Jurkat, Clone E6-1 (cell line): Measurements from ENCODE around the gene UGT1A8.
"Not testable (repeated sequence)": the region's sequence is repeated elsewhere in the genome, so short reads cannot be mapped to it uniquely, and the experiment has no call there.

Experiments used
- DNase-seq: peaks from one replicate; pipeline ENCODE4 v3.0.0-alpha.2; 2011; ENCODE audit warnings: low read depth, low spot score
- H3K4me3 ChIP-seq: 2 replicates; pipeline ENCODE4 v1.5.1; 2011; ENCODE audit warnings: mild to moderate bottlenecking, low read length, control low read depth, moderate library complexity

Gene UGT1A8

DNA sequence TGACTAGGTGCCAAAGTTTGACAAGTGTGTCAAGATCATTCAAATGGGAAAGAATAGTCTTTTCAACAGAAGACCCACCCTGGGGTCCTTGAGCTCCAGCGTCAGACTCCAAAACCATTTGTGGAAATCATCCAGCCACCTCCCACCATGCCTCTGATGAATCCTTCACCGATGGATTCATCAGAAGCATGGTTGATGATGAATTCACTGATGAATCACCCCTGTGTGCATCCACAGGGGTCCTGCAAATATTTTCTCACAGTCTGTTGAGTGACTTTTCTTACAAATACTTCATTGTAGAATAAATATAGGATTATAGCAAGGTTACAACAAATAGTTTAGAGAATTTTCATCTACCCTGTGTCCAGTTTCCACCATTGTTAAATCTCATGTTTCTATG, 58.6 kb downstream of the UGT1A8 start:
- H3K4me3 ChIP-seq, result no peak overlapping the region
- DNase-seq, result no peak

DNA sequence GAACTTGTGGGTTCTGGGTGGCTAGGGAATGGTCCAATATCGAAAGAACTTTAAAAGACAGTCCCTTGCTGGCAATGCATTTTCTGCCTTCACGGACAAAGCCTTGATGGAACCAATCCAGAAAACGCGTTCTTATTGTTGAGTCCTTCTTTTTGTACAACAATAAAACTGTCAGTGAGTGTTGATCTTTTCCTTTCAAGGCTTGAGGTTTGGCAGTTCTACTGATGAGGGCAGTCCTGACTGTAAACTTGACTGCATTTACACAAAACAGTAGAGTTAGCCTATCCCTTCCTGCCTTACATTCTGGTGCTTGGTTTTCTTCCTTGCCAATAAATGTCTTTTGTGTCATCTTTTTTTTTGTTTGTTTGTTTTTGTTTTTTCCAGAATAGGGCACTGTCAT, 61.8 kb downstream of the UGT1A8 start:
- no peak for DNase-seq

DNA sequence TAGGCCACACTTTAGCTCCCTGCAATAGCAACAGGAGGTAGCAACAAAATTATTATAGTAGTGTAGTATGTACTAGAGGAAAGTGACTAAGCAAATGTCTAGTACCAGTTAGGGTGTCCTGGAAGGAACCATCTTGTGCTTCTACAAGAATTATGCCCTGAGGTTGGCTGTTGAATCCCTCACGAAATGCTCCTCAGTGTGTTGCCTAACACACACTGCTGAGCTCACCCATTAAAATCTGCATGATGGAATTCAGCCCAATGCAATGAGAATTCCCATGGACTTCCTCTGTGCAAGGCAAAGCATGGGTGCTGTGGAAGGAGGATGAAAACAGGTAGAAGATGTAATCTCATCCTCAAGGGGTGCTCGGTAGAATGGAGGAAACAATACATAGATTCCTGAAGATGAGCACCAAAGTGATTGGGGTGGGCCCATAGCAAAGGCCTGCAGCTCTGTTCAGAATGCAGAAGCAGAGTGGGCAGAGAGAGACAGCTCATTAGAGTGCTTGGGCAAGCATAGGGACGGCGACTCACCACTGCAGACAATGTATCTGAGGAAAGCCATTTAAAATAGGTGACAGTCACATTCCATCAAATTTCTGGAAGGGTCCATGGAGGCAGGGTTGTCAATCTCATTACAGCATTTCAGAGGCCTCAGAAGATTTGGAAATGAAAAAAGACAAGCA, 63.1 kb downstream of the UGT1A8 start:
- H3K4me3 ChIP-seq, result no peak overlapping the region
- no peak for DNase-seq

More for the DNA sequence above, 61.8 kb downstream of the UGT1A8 start:
- no peak overlapping the region for H3K4me3 ChIP-seq

DNA sequence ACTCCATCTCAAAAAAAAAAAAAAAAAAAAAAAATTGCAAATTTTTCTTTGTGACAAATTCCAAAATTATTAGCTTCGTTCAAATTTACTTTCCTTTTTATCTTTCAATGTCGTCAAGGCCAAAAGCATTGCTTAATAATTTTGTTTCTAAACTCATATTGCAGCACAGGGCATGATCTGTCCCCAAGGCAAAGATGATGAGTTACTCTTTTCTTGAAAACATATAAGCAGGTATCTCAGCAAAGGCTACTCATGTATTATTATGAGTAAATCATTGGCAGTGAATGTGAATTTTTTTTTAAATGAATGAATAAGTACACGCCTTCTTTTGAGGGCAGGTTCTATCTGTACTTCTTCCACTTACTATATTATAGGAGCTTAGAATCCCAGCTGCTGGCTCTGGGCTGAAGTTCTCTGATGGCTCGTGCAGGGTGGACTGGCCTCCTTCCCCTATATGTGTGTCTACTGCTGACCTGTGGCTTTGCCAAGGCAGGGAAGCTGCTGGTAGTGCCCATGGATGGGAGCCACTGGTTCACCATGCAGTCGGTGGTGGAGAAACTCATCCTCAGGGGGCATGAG, 64.2 kb downstream of the UGT1A8 start, which contains the start of gene UGT1A7:
Gene UGT1A7 (plus strand): TSS at position 381 of the 579 bp plus-strand sequence. CDS start 37 bp downstream, at position 418.
- no peak for DNase-seq
- H3K4me3 ChIP-seq, result no peak within 1 kb of the TSS

DNA sequence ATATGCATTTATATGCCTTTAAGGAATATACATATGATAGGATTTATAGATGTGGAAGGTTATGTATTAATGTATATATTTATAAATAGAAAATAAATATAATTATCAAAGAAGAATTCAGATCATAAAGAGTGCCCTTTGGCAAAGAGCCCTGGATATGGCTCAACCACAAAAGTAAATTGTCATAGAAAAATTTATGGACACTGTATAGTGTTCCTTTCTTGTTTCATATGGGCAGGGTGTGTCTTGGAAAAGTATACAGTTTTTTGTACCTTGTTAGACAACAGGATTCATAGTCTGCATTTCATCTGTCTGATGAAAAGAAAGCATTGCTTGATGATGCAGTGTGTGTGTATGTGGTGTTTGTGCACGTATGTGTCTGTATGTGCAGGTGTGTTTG, 67.2 kb downstream of the UGT1A8 start:
- no peak for DNase-seq
- no peak overlapping the region for H3K4me3 ChIP-seq

DNA sequence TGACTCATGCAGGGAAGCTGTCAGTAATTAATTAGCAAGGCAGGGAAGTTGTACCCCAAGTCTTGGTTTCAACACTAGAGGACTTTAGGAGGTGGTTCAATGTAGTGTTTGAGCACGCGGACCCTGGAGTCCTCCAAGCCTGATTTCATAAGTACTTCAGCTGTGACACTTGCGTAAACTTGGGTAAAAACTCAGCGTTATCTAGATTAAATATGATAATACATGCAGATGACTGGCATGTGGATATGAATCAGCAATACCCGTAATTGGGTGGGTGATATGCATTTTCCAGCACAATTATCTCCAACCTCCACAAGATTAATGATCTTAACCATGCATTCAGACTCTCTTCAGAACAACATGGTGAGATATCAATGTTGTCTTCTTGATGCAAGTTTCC, 69.5 kb downstream of the UGT1A8 start:
- no peak for DNase-seq
- H3K4me3 ChIP-seq, result no peak overlapping the region

DNA sequence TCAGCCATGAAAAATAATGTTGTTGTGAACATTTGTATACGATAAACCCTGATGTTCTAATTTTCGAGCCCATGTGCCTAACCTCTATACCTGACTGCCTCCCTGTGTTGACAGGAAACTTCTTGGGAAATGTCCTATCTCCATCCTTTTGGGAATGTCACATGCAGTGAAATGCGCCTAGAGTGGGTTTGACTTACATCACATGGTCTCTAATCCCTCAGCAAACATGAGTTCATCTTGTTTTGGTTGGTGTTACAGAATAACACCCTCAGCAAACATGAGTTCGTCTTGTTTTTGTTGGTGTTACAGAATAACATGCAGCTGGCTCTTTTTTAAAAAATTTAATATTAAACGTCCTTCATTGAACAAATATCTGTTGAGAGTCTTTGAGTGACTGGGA, 70.9 kb downstream of the UGT1A8 start:
- no peak overlapping the region for H3K4me3 ChIP-seq
- DNase-seq, result no peak

DNA sequence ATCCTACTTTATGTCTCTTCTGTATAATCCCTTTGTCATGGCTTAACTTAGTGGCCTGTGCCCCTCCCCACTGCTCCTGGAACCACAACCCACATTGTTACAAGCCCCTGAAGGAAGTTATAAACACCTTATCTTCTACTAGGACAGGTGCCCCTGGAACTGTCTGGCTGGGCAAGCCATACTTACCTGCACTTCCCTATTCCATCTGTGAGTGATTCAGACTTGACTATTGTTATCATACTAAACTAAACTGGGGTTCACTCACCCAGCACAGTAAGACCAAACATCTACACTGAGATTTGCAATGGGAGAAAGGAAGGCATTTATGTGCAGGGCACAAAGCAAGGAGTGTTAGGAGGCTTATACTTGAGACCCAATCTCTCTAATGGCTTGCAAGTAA, 71.6 kb downstream of the UGT1A8 start:
- no peak overlapping the region for H3K4me3 ChIP-seq
- no peak for DNase-seq

DNA sequence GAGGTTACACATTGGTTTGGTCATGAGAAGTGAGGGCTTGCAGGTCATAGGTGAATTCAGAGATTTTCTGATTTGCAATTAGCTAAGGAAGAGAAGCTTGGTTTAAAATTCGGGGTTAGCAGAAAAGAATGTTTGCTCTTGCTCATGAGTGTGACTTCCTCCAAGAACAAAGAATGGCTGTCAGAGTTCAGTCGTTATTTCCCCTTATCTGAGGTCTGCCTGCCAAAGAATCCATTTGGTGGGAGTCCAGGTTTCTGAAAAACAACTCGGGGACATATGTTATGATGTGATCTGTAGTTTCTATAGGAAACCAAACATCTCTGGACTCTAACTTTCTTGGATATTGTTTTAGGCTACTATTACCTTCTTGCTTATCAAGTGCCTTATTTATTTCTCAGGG, 72.1 kb downstream of the UGT1A8 start:
- no peak for DNase-seq

DNA sequence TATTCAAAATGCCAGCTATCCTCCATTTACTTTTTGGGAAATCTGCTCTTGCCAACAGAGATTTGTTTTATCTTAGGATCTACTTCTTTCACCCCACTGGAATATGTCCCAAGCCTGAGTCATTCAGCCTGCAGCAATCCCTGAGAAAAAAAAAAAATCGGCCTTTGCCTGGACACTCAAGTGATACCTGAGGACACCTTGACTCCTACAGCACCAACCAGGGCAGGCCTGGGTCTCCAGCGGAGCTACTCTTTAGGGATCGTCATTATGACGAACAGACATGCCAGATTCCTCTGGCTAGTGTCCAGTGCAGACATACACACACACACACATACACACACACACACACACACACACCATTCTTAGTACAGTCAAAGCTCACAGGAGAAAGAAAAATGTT, 73.0 kb downstream of the UGT1A8 start:
- no peak for DNase-seq

More for the DNA sequence above, 72.1 kb downstream of the UGT1A8 start:
- no peak overlapping the region for H3K4me3 ChIP-seq

DNA sequence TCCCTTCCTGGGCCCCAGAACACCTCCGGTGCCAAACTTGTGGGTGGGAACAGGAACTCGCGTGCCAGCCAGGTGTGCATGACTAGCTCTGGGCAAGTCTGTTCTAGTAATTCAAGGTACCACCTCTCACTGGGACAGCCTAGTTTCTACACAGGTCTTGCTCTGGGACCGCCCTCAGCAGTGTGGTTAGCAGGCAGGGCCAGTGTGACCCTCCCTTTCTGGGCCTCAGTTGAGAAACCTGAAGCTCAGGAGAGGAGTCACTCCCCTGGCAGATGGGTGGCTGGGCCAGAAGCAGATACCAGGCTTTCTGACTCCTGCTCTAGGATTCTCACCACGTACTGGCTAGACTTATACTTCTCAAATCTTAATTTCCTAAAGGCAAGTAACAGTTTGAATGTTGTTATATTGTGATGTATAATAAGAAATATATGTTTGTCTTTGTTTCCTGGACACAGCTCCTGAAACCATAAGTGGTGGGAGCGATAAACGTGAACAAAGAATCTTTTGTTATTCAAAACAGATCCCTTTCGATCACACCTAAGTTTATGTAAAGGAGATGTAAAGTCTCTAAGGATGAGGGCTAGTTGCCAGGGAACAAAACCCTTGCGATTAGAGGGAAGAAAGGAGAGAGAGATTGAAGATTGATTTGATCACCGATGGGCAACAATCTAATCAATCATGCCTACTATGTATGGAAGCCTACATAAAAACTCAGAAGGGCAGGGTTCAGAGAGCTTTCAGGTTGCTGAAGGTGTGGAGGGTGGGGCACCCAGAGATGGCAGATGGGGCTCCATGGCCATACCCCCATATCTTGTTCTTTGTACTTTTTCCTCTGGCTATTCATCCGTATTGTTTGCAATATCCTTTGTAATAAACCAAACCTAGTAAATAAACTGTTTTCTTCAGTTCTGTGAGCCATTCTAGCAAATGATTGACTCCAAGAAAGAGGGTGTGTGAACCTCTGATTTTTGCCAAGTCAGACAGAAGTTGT, 74.3 kb downstream of the UGT1A8 start:
- H3K4me3 ChIP-seq, result no peak overlapping the region
- DNase-seq, result no peak

More for the DNA sequence above, 73.0 kb downstream of the UGT1A8 start:
- H3K4me3 ChIP-seq, result no peak overlapping the region

DNA sequence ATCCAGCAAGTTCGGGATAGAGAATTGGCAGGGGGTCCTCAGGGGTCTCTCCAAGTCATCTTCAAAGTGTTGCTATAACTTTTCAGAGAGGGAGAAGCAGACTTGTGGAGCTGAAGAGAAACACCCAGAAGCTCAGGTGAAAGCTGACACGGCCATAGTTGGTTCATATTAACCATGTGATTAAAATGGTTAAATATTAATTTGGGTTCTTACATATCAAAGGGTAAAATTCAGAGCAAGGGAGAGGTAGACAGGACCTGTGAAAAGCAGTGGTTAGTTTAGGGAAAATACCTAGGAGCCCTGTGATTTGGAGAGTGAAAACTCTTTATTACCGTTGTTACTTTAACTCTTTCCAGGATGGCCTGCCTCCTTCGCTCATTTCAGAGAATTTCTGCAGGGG, 75.2 kb downstream of the UGT1A8 start, which contains the start of gene UGT1A6:
Gene UGT1A6 (plus strand): TSS at position 243 of the 400 bp plus-strand sequence. CDS start 115 bp downstream, at position 358.
- DNase-seq, result no peak
- H3K4me3 ChIP-seq, result no peak within 1 kb of the TSS

DNA sequence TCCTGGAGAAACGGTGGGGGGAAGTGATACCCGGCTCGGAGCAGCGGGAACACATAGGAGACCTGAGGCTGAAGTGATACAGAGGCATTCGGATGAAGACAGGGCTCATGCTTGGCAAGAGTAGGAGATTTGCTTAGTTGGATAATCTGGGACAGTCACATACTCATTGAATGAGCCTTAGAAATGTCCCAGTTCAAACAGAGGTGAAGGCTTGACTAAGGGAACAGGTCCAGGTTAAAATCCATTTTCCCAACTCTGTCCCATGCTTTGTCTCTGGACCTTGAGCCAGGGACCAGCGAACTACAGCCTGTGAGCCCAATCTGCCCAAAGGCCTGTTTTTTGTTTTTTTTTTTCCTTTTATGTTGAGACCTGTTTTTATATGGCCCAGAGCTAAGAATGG, 76.5 kb downstream of the UGT1A8 start:
- no peak overlapping the region for H3K4me3 ChIP-seq
- no peak for DNase-seq

DNA sequence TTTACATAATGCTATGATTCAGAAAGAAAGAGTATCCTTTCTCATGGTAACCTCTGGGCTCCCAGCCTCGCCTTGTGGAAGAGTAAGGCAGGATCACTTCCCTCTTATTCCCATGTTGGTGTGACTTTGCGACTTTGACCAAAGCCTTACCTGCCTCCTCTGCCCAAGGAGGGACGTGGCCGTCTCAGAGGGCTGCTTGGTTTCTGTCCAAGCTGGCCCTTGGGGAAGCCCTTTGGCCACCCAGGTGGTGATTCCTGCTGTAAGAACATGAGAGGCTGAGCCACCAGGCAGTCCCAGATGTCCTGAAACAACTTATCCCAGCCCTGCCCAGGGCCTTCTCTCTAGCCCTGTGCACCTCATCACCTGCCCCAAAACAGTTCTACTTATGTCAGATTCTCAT, 81.3 kb downstream of the UGT1A8 start:
- DNase-seq, result no peak
- H3K4me3 ChIP-seq, result no peak overlapping the region

DNA sequence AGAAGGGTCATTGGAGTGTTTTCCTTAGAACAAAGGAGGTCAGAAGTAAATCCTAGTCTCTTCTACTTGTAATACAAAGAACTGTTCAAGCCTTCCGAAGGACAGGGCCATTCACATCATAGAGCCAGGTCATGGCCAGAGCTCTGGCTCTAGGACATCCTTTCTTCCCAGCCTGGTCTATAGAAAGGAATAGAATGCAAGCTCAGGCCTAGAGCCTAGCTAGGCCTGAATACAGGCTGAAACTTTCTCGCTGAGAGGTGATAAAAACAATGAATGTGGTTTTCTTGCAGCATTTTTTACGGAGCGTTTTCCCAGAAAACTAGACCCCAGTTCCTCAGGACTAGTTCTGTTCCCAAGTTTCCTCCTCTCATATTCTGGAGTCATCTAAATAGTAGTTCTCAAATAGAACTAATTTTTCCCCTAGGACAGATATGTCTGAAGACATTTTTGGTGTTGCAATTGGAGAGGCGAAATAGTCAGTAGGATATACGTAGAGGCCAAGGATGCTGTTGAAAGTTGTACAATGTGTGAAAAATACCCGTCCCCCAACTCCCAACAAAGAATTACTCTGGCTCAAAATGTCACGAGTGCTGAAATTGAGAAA, 82.1 kb downstream of the UGT1A8 start:
- no peak for DNase-seq
- no peak overlapping the region for H3K4me3 ChIP-seq

DNA sequence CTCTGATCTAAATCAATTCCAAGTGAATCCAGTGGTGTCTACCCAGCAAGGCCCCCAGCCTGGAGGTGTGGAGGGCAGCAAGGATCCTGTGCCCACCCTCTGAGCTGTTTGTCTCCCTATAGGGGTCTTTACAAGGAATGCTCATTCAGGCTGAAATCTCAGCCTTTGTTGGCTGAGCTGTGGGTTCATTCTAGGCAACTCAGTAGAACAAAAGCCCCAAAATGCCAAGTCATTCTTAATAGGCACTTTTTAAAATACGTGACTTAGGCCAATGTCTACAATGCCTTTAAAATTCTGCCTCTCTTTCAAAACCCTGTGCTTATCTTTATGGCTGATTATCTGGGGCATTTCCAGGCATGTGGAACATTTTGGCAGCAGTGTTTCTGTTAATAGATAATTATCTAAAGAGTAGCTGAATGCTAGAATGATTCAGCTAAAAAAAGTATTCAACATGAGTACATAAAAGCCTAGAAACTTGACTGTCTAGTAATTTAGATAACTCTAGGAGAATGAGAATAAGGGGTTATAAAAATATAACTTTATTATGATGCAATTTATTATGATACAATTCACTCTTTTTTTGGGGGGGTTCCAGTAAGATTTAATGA, 82.7 kb downstream of the UGT1A8 start:
- DNase-seq, result no peak
- H3K4me3 ChIP-seq, result no peak overlapping the region

DNA sequence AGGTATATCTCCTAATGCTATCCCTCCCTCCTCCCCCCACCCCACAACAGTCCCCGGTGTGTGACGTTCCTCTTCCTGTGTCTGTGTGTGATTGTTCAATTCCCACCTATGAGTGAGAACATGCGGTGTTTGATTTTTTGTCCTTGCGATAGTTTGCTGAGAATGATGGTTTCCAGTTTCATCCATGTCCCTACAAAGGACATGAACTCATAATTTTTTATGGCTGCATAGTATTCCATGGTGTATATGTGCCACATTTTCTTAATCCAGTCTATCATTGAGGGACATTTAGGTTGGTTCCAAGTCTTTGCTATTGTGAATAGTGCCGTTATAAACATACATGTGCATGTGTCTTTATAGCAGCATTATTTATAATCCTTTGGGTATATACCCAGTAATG, 83.4 kb downstream of the UGT1A8 start:
- H3K4me3 ChIP-seq, DNase-seq: not testable (repeated sequence)

DNA sequence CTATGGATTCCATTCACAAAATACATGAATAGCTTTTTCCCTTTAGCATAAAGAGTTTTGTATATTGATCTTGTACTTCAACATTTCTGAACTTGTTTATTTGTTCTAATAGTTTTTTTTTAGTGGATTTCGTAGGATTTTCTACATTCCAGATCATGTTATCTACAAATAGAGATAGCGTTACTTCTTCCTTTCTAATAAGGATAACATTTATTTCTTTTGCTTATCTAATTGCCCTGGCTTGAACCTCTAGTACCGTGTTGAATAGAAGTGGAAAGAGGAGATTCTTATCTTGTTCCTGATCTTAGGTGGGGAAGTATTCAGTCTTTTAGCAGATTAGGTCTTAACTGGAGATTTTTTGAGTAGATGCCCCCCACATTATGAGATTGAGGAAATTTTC, 84.8 kb downstream of the UGT1A8 start:
- no peak for DNase-seq
- H3K4me3 ChIP-seq, result no peak overlapping the region

DNA sequence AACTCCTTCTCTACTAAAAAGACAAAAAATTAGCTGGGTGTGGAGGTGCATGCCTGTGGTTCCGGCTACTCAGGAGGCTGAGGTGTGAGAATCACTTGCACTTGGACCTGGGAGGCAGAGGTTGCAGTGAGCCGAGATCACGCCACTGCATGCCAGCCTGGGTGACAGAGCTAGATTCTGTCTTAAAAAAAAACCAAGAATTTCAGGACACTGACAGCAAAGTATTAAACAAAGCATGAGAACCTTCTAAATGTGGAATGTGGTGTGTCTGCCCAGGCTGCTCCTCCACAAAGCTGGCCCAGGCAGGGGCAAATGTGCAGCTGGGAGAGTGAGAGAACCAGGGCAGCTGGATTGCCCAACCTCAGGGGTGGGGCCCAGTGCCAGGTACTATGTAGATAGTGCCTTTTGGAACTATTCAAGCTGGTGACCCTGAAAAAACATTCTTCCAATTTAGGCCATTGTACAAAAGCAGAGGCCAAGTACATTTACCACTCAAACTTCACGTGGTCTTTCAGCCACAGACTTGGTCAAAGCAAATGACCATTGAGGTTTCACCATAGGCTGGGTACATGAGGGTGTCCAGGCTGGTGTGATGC, 88.6 kb downstream of the UGT1A8 start:
- no peak overlapping the region for H3K4me3 ChIP-seq
- DNase-seq, result no peak
